Measurements from ENCODE around the gene PTGDS. TPM values are rescaled to one million over a fixed set of nuclear protein-coding genes. Genes with fewer than 3 reads are reported as not detected.

Gene PTGDS
- total RNA-seq, result 2.3 and 14.1 TPM in 2 replicates

DNA sequence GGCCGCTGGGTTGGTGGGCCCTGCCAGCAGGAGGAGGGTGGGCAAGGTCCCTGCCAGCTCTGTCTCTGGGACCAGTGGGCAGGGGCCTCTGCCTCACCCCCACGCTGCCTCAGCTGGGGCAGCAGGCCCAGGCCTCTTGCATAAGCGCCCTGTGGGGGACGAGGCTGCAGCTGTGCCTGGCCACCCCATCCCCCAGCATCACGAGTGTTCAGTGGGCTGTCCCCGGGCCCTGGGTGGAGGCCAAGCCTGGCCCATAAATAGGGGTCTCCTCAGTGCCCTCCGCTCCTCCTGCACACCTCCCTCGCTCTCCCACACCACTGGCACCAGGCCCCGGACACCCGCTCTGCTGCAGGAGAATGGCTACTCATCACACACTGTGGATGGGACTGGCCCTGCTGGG is at the start of gene PTGDS:
Gene PTGDS, plus strand, starts transcription at position 282 of the 400 bp plus-strand sequence. Its CDS starts 75 bp downstream, at position 357.

DNA sequence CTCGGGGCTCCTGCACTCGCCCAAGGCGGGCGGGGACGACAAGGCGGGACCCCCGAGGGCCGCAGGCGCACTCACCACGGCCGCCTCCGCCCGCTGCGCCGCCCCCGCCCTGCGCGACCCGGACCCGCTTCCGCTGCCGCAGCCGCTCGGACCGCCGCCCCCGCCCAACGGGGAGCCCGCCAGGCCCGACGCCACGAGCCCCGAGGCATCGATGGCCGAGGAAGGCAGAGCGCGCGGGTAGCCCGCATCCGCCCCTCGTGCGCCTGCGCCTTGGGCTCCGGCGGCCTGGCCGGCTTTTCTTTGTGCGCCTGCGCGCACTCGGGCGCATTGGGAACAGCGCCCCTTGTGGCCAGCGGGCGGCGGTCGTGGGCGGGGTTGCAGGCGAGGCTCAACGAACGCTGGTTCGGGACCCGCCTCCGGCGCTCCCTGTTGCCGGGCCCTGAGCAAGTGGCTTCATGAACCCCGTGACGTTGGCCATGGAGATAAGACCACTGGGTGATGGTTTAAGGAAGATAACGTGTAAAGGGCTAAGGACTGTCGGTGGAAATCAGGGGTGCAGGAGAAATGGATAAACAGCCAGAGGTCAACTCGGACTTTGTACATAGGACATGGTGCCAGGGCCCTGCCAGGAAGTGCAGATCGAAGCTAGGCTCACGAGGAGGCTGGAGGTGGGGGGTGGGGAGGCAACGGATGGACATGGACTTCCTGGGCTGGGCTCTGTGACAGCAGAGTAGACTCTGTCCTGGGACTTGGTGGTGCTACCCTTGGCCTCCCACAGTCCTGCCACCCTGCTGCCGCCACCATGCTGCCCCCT is 32.6 kb upstream of the PTGDS start, which contains the start of the genes C8G and FBXW5:
Gene C8G, plus strand, starts transcription at position 725 of the 814 bp plus-strand sequence. Its CDS starts 78 bp downstream, at position 803.
Gene FBXW5, minus strand, starts transcription at position 220 of the 814 bp plus-strand sequence. CDS start 655 bp downstream, outside the sequence.

DNA sequence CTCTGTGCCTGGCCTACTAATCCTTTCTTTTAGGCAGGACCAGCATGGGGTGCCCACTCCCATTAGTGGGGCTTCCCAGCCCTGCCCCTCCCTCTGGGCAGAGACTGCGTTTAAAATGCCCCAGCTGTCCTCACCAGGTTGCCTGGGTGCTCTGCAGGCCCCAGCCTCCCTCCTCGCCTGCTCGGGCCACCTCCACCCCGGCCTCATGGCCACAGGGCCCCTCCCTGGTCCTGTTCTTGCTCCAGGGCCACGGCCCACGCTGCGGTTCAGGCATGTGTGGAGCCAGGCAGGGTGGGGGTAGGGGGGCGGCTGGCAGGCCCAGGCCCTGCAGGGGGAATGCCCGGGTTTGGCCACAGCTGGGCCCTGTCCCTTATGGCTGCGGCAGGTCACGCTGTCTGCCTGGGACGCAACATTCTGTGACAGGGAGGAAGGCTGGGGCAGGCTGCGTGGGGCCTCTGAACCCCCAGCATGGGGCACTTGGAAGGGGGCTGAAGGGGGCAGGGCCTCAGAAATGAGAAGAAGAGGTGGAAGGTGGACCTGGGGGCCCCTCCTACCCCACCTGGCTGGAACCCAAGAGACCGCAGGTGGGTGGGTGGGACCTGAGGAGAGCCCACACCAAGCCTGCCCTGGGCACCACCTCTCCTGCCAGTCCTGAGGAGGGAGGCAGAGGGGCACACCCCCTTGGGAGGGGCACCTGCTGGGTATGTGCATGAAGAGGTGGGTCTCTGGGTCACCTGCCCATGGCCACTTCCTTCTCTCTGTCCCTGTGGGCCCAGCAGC is 25.6 kb upstream of the PTGDS start, which contains the start of gene LCN12:
Gene LCN12, plus strand, starts transcription at position 733 of the 780 bp plus-strand sequence. CDS start 55 bp downstream, outside the sequence.

DNA sequence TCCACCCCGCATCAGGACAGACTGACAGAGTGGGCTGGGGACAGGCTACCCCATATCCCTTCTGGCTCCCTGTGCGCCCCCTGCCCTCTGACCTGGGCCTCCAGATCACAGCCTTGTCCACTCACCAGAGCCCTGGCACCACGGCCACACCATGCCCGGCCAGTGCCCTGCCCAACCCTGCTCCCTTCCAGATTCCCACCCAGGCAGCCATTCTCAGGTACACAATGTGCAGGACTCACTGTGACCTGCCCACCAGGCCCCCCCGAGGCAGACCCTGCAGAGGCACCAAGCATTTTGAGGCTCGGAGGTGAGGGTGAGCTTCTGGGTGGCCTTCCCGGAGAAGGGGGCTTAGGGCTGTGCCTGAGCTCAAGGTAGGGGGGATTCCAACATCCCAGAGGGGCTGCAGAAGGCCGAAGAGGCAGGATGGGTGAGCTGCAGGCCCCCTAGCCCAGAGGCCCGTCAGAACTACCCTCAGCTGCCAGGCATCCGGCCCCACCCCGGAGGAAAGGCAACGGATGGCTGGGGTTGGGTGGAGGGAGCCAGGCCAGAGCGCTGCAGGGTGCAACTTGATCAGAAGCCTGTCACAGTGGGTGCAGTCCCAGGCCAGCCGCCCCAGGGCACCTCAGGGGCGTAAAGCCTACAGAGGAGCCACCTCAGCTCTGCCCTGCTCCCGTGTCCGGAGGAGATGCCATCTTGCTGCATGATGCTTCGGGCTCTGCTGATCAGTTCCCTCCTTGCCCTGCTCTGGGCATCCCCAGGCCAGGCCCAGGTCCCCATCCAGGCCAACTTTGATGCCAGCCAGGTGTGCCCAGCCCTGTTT is 5.1 kb downstream of the PTGDS start, which contains the start of gene LCNL1:
Gene LCNL1, plus strand, starts transcription at position 762 of the 820 bp plus-strand sequence. CDS start 594 bp downstream, outside the sequence.

DNA sequence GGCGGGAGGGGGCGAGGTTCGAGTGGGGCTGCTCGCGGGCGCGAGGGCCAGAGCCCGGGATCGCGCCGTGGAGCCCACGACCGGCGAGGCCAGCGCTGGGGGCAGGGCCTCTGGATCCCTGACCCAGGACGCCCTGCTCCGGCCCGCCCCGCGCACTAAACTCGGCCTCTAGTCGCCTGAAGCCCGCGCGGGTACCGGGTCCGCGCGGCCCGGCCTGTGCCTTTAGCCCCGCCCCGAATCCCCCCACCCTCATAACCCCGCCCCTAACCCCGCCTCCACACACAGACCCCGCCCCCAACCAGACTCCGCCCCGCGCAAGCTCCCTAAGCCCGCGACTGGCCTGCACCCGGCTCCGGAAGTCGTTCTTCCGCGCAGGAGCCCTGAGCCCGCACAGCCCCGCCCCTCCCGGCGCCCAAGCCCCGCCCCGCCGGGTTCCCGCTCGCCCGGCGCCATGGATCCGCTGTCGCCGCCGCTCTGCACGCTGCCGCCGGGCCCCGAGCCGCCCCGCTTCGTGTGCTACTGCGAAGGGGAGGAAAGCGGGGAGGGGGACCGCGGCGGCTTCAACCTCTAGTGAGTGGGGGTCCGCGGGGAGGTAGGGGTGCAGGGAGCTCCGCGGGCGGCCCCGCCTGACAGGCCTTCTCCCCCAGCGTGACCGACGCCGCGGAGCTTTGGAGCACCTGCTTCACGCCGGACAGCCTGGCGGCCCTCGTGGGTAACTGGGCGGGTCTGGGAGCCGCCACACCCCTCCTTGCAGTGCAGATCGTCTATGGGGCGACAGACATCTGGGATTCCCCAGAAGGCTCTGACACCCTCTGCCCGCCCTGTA is 14.9 kb downstream of the PTGDS start, which contains the start of gene PAXX:
Gene PAXX, plus strand, starts transcription at position 430 of the 826 bp plus-strand sequence. Its CDS starts 22 bp downstream, at position 452.

DNA sequence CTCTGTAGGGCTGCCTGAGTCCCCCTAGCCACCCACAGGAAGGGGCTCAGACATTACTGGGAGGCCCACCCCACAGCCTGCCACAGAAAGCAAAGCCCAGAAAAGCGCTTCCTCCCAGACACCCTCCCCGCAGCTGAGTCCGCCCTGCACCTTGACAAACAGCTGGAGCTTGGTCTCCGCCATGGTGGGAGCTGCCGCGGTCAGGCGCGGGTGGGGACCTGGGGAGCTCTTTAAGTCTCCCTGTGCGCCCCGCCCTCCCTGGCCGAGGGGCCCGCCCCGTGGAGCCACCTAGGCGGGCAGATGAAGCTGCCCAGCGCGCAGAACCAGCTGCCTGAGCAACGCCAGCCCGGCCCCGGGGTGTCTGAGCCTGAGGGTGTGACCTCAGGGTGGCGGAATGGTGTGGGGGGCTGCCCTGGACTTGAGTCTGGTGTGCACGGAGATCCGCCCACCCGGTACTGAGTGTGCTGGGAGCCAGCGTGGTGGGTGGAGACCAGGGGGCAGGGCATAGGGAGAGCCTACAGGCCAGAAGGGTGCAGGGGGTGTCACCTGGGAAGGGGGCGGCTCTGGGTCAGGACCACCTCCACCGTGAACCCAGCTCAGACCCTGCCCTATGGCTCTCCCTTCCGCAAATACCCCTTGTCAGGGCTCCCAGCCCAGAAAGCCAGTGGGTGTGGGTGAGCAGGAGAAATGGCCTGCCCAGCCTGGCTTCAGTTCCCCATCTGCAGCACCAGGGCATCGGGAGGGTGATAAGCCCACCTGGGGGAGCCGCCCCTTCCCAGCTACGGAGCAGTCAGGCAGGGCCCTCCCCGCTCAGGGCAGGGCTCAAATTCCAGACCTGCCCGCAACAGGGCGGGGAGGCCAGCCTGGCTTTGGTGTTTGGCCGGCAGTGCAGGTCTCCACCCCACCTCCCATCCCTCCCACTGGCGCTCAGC is 19.3 kb downstream of the PTGDS start, which contains the start of gene CLIC3:
Gene CLIC3, minus strand, starts transcription at position 208 of the 932 bp plus-strand sequence. Its CDS starts 25 bp downstream, at position 183.

DNA sequence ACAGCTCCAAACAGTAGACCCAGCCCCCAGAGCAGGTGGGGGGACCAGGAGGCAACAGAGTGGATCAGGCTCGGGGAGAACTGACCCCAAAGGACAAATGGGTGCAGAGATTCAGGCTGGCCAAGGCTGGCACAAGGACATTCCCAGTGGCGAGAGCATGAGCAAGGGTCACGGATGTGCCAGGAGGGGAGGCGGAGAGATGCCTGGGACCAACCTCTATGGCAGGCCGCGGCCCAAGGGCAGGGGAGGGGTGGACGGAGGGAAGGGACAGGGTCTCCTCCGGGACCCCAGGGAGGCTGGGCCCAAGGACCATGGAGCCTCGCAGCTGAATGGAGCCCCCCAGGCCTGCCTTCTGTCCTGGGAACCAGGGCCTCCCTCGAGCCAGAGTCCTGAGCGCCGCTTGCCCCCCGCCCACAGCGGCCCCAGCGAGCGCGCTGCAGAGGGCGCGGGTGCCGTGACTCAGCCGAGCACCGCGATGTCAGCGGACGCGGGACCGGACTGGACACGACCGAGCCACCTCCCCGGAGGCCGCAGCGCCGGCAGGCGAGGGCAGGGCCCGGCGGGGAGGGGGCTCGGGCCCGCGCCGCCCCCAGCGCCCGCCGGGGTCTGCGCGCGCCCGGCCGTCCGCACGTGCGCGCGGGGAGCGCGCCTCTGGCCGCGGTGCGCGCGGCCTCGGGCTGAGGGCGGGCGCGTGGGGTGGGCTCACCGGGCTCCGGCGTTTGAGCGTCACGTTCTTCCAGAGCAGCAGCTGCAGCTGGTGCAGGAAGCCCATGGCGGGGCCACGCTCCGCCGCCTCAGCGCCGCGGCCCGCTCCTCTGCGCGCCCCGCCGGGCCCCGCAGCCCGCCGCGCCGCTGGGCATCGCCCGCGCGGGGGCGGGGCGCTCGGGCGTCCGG is 50.3 kb downstream of the PTGDS start, which contains the start of gene ABCA2:
Gene ABCA2, minus strand, starts transcription at position 869 of the 894 bp plus-strand sequence. Its CDS starts 97 bp downstream, at position 772.

Other genes with a start within 250 kb of the PTGDS start
- not detected in 2 replicates for gene LCN10, start 234.6 kb upstream of the PTGDS start, total RNA-seq
- not detected in 2 replicates for gene LCN6, start 229.0 kb upstream of the PTGDS start, total RNA-seq
- gene LCN8, start 219.3 kb upstream of the PTGDS start, total RNA-seq, result not detected in 2 replicates
- not detected in 2 replicates for gene LCN15, start 213.0 kb upstream of the PTGDS start, total RNA-seq
- 57.2 and 57.3 TPM in 2 replicates for gene TMEM141, start 186.2 kb upstream of the PTGDS start, total RNA-seq
- gene CCDC183, start 181.2 kb upstream of the PTGDS start, total RNA-seq, result 0.28 and 0.46 TPM in 2 replicates
- gene RABL6, start 169.6 kb upstream of the PTGDS start, total RNA-seq, result 55.6 and 61.1 TPM in 2 replicates
- 1.00 and 1.4 TPM in 2 replicates for gene AJM1, start 135.0 kb upstream of the PTGDS start, total RNA-seq
- 203 and 206 TPM in 2 replicates for gene PHPT1, start 128.1 kb upstream of the PTGDS start, total RNA-seq
- 0.85 and 2.2 TPM in 2 replicates for gene MAMDC4, start 125.2 kb upstream of the PTGDS start, total RNA-seq
- 452 and 470 TPM in 2 replicates for gene EDF1, start 111.2 kb upstream of the PTGDS start, total RNA-seq
- 4.0 and 6.3 TPM in 2 replicates for gene TRAF2, start 91.0 kb upstream of the PTGDS start, total RNA-seq
- gene FBXW5, start 32.8 kb upstream of the PTGDS start, total RNA-seq, result 116 and 152 TPM in 2 replicates
- 0.14 TPM in 1 of 2 replicates, not detected in the other for gene C8G, start 32.3 kb upstream of the PTGDS start, total RNA-seq
- 0.28 TPM in 1 of 2 replicates, not detected in the other for gene LCN12, start 25.2 kb upstream of the PTGDS start, total RNA-seq
- gene LCNL1, start 5.5 kb downstream of the PTGDS start, total RNA-seq, result 0.57 and 3.4 TPM in 2 replicates
- 6.6 and 7.5 TPM in 2 replicates for gene PAXX, start 14.9 kb downstream of the PTGDS start, total RNA-seq
- gene CLIC3, start 19.1 kb downstream of the PTGDS start, total RNA-seq, result 5.0 and 7.8 TPM in 2 replicates
- gene ABCA2, start 50.7 kb downstream of the PTGDS start, total RNA-seq, result 11.9 and 20.0 TPM in 2 replicates
- not detected in 2 replicates for gene FUT7, start 54.6 kb downstream of the PTGDS start, total RNA-seq
- gene NPDC1, start 68.7 kb downstream of the PTGDS start, total RNA-seq, result 12.1 and 18.4 TPM in 2 replicates
- gene ENTPD2, start 76.6 kb downstream of the PTGDS start, total RNA-seq, result not detected in 2 replicates
- gene SAPCD2, start 93.1 kb downstream of the PTGDS start, total RNA-seq, result 0.43 and 0.55 TPM in 2 replicates
- 7.7 and 14.3 TPM in 2 replicates for gene UAP1L1, start 100.0 kb downstream of the PTGDS start, total RNA-seq
- gene MAN1B1, start 109.5 kb downstream of the PTGDS start, total RNA-seq, result 73.2 and 87.0 TPM in 2 replicates
- gene DPP7, start 137.2 kb downstream of the PTGDS start, total RNA-seq, result 68.8 and 81.6 TPM in 2 replicates
- gene GRIN1, start 161.7 kb downstream of the PTGDS start, total RNA-seq, result under 0.01 TPM in 1 of 2 replicates, not detected in the other
- not detected in 2 replicates for gene LRRC26, start 192.5 kb downstream of the PTGDS start, total RNA-seq
- gene TMEM210, start 194.6 kb downstream of the PTGDS start, total RNA-seq, result not detected in 2 replicates
- gene ANAPC2, start 211.1 kb downstream of the PTGDS start, total RNA-seq, result 15.2 and 23.7 TPM in 2 replicates
- 60.9 and 66.0 TPM in 2 replicates for gene SSNA1, start 211.2 kb downstream of the PTGDS start, total RNA-seq
- gene TPRN, start 223.2 kb downstream of the PTGDS start, total RNA-seq, result 4.1 and 4.8 TPM in 2 replicates
- gene TMEM203, start 228.1 kb downstream of the PTGDS start, total RNA-seq, result 25.6 and 37.7 TPM in 2 replicates
- 2.3 and 2.9 TPM in 2 replicates for gene NDOR1, start 228.2 kb downstream of the PTGDS start, total RNA-seq
- gene RNF208, start 244.7 kb downstream of the PTGDS start, total RNA-seq, result under 0.01 and 0.18 TPM in 2 replicates
- gene CYSRT1, start 247.7 kb downstream of the PTGDS start, total RNA-seq, result 0.18 and 0.57 TPM in 2 replicates
- gene RNF224, start 250.0 kb downstream of the PTGDS start, total RNA-seq, result not detected in 2 replicates